GM12865 (cell line): Measurements from ENCODE around the gene IL6ST.
A peak's percentile ranks its signal among the peaks of the same experiment; 100 is the strongest.
"Not testable (repeated sequence)": the region's sequence is repeated elsewhere in the genome, so short reads cannot be mapped to it uniquely, and the experiment has no call there.

Source experiments
- DNase-seq: peaks from one replicate; pipeline ENCODE4 v3.0.0; 2010; ENCODE audit warnings: low read depth
- H3K4me3 ChIP-seq: 2 replicates; pipeline ENCODE4 v1.5.1; 2011; ENCODE audit warnings: mild to moderate bottlenecking, low read depth, low read length, control low read depth
- CTCF ChIP-seq: IDR thresholded peaks from 2 replicates; pipeline ENCODE4 v1.5.1; 2011; ENCODE audit warnings: low read length, control low read depth, low read depth, inconsistent platforms; ENCODE audit not compliant: insufficient read depth; ENCODE audit errors: missing control alignments

Gene IL6ST

GRCh38 chr5:56026863-56027300 lies 32.1 kb upstream of the IL6ST start:
- no peak for TF ChIP-seq CTCF
- DNase-seq: peak; percentile 89
- no peak overlapping the region for H3K4me3 ChIP-seq

- no peak for DNase-seq
- no peak for TF ChIP-seq CTCF
- no peak overlapping the region for H3K4me3 ChIP-seq
These were observed 30.6 kb upstream of the IL6ST start for GRCh38 chr5:56025151-56025885.

- no peak overlapping the region for H3K4me3 ChIP-seq
- TF ChIP-seq CTCF: no peak
- peak; percentile 55 for DNase-seq
These were observed 30.0 kb upstream of the IL6ST start for GRCh38 chr5:56024810-56025150.

GRCh38 chr5:56023296-56023695 lies 28.5 kb upstream of the IL6ST start:
- no peak for DNase-seq
- TF ChIP-seq CTCF: no peak
- no peak overlapping the region for H3K4me3 ChIP-seq

GRCh38 chr5:56019306-56020272 lies 24.8 kb upstream of the IL6ST start:
- TF ChIP-seq CTCF: no peak
- no peak overlapping the region for H3K4me3 ChIP-seq
- no peak for DNase-seq

- DNase-seq: no peak
- TF ChIP-seq CTCF: no peak
- no peak overlapping the region for H3K4me3 ChIP-seq
These were observed 24.1 kb upstream of the IL6ST start for GRCh38 chr5:56018832-56019231.

GRCh38 chr5:56014701-56015100 lies 19.9 kb upstream of the IL6ST start:
- DNase-seq, H3K4me3 ChIP-seq: not testable (repeated sequence)

GRCh38 chr5:56013939-56014338 lies 19.2 kb upstream of the IL6ST start:
- DNase-seq, H3K4me3 ChIP-seq: not testable (repeated sequence)
